H9 (cell line): ENCODE measurements around the gene ZNF687. TPM values are rescaled to one million over a fixed set of nuclear protein-coding genes. Genes with fewer than 3 reads are reported as not detected.

Source experiments
- DNase-seq: peaks from one replicate; pipeline ENCODE4 v3.0.0-alpha.2; 2017
- H2AFZ ChIP-seq: one replicate; pipeline ENCODE4 v1.6.1; 2013; ENCODE audit warnings: mild to moderate bottlenecking, low read length, control low read depth, moderate library complexity
- H2AK5ac ChIP-seq: 2 replicates; pipeline ENCODE4 v1.6.1; 2013; ENCODE audit warnings: low read length, control low read depth, mixed read lengths; ENCODE audit not compliant: insufficient read length
- H2BK120ac ChIP-seq: one replicate; pipeline ENCODE4 v1.6.1; 2013; ENCODE audit warnings: low read depth, mild to moderate bottlenecking, low read length, control low read depth, inconsistent platforms; ENCODE audit not compliant: poor library complexity, severe bottlenecking
- H2BK12ac ChIP-seq: 2 replicates; pipeline ENCODE4 v1.6.1; 2013; ENCODE audit warnings: low read length, control low read depth, mixed read lengths, low read depth; ENCODE audit not compliant: insufficient read length
- H2BK15ac ChIP-seq: 2 replicates; pipeline ENCODE4 v1.6.1; 2013; ENCODE audit warnings: low read depth, low read length, control low read depth
- H2BK20ac ChIP-seq: one replicate; pipeline ENCODE4 v1.6.1; 2013; ENCODE audit warnings: low read depth, mild to moderate bottlenecking, low read length, control low read depth, inconsistent platforms; ENCODE audit not compliant: poor library complexity, severe bottlenecking
- H2BK5ac ChIP-seq: 2 replicates; pipeline ENCODE4 v1.6.1; 2013; ENCODE audit warnings: low read length, control low read depth, mixed read lengths; ENCODE audit not compliant: insufficient read length
- H3K14ac ChIP-seq: 2 replicates; pipeline ENCODE4 v1.6.1; 2013; ENCODE audit warnings: low read length, control low read depth; ENCODE audit not compliant: insufficient read depth
- H3K18ac ChIP-seq: 2 replicates; pipeline ENCODE4 v1.6.1; 2013; ENCODE audit warnings: low read depth, mild to moderate bottlenecking, mixed read lengths, low read length, control low read depth; ENCODE audit not compliant: insufficient read length
- H3K23ac ChIP-seq: 2 replicates; pipeline ENCODE4 v1.6.1; 2013; ENCODE audit warnings: low read length, control low read depth, mixed read lengths, low read depth; ENCODE audit not compliant: insufficient read length
- H3K23me2 ChIP-seq: 2 replicates; pipeline ENCODE4 v1.6.1; 2013; ENCODE audit warnings: low read depth, mild to moderate bottlenecking, mixed read lengths, low read length, control low read depth; ENCODE audit not compliant: insufficient read length, poor library complexity, severe bottlenecking
- H3K27ac ChIP-seq: 2 replicates; pipeline ENCODE4 v1.5.1; 2013; ENCODE audit warnings: low read length, control low read depth, mixed read lengths, low read depth; ENCODE audit not compliant: insufficient read length
- H3K27me3 ChIP-seq: 2 replicates; pipeline ENCODE4 v1.6.1; 2013; ENCODE audit warnings: low read length, control low read depth, inconsistent platforms; ENCODE audit not compliant: insufficient read depth
- H3K4ac ChIP-seq: 2 replicates; pipeline ENCODE4 v1.6.1; 2013; ENCODE audit warnings: low read depth, mild to moderate bottlenecking, control low read depth, inconsistent platforms, low read length, moderate library complexity
- H3K4me1 ChIP-seq: 2 replicates; pipeline ENCODE4 v1.6.1; 2013; ENCODE audit warnings: low read length, control low read depth, inconsistent platforms; ENCODE audit not compliant: insufficient read depth
- H3K4me2 ChIP-seq: 2 replicates; pipeline ENCODE4 v1.6.1; 2013; ENCODE audit warnings: low read length, control low read depth, mixed read lengths; ENCODE audit not compliant: insufficient read length, insufficient read depth
- H3K56ac ChIP-seq: 2 replicates; pipeline ENCODE4 v1.6.1; 2013; ENCODE audit warnings: low read depth, mild to moderate bottlenecking, mixed read lengths, low read length, control low read depth; ENCODE audit not compliant: insufficient read length
- H3K79me1 ChIP-seq: 2 replicates; pipeline ENCODE4 v1.6.1; 2013; ENCODE audit warnings: low read depth, mild to moderate bottlenecking, moderate library complexity, low read length, control low read depth, inconsistent platforms; ENCODE audit not compliant: insufficient read depth, poor library complexity, severe bottlenecking
- H3K79me2 ChIP-seq: 2 replicates; pipeline ENCODE4 v1.6.1; 2013; ENCODE audit warnings: low read length, control low read depth, inconsistent platforms; ENCODE audit not compliant: insufficient read depth
- H3K9ac ChIP-seq: 2 replicates; pipeline ENCODE4 v1.6.1; 2013; ENCODE audit warnings: low read length, control low read depth, mixed read lengths; ENCODE audit not compliant: insufficient read length; ENCODE audit errors: extremely low read depth
- H3K9me3 ChIP-seq: one replicate; pipeline ENCODE4 v1.6.1; 2013; ENCODE audit warnings: low read depth, low read length, inconsistent platforms; ENCODE audit not compliant: control insufficient read depth
- H3T11ph ChIP-seq: one replicate; pipeline ENCODE4 v1.6.1; 2013; ENCODE audit warnings: mild to moderate bottlenecking, low read length, control low read depth, inconsistent platforms
- H4K20me1 ChIP-seq: one replicate; pipeline ENCODE4 v1.6.1; 2013; ENCODE audit not compliant: control insufficient read depth, insufficient read length, insufficient read depth
- H4K5ac ChIP-seq: 2 replicates; pipeline ENCODE4 v1.6.1; 2013; ENCODE audit warnings: low read depth, mild to moderate bottlenecking, mixed read lengths, low read length, control low read depth; ENCODE audit not compliant: insufficient read length
- H4K8ac ChIP-seq: replicated peaks from 2 replicates; pipeline ENCODE4 v1.6.1; 2013; ENCODE audit warnings: low read length, control low read depth, mixed read lengths, low read depth; ENCODE audit not compliant: insufficient read length
- H4K91ac ChIP-seq: 2 replicates; pipeline ENCODE4 v1.6.1; 2013; ENCODE audit warnings: low read depth, mild to moderate bottlenecking, moderate library complexity, mixed read lengths, low read length, control low read depth; ENCODE audit not compliant: insufficient read length
- H3K27ac Mint-ChIP-seq, 3 experiments: 2 replicates in 2 of 3; 3 replicates in 1 of 3; pipeline ENCODE4 v1.8.0; 2020 to 2021; ENCODE audit warnings: mixed read lengths in 3 of 3, mild to moderate bottlenecking in 1 of 3, moderate library complexity in 1 of 3
- H3K27me3 Mint-ChIP-seq: 2 replicates; pipeline ENCODE4 v1.8.0; 2021; ENCODE audit warnings: low read depth, mild to moderate bottlenecking, moderate library complexity, mixed read lengths
- H3K36me3 Mint-ChIP-seq, 3 experiments: 2 replicates in 2 of 3; 3 replicates in 1 of 3; pipeline ENCODE4 v1.8.0; 2020 to 2021; ENCODE audit warnings: low read depth in 3 of 3, mixed read lengths in 3 of 3; ENCODE audit not compliant: insufficient read depth in 1 of 3
- H3K4me1 Mint-ChIP-seq, 2 experiments: 2 replicates each; pipeline ENCODE4 v1.8.0; 2020; ENCODE audit warnings: mixed read lengths in 2 of 2
- H3K4me3 Mint-ChIP-seq, 2 experiments: 2 replicates in 1 of 2; 3 replicates in 1 of 2; pipeline ENCODE4 v1.8.0; 2020 to 2021; ENCODE audit warnings: mild to moderate bottlenecking in 2 of 2, mixed read lengths in 2 of 2, moderate library complexity in 1 of 2
- H3K9me3 Mint-ChIP-seq, 2 experiments: 2 replicates in 1 of 2; 3 replicates in 1 of 2; pipeline ENCODE4 v1.8.0; 2020; ENCODE audit warnings: mild to moderate bottlenecking in 2 of 2, mixed read lengths in 2 of 2, moderate library complexity in 1 of 2
- CTCF ChIP-seq: fragments of 200-600 bp; sonication (generic); conservative IDR thresholded peaks from 3 replicates; pipeline ENCODE4 v1.8.0; 2021; ENCODE audit warnings: antibody characterized with exemption, mild to moderate bottlenecking
- WGBS: extraction: QIAGEN DNeasy Blood & Tissue Kit; methylation state at CpG from one replicate; pipeline ENCODE4 v1.1.7; 2013; ENCODE audit warnings: missing lambda C conversion rate, low lambda C conversion rate, mixed read lengths; ENCODE audit not compliant: insufficient read length; ENCODE audit errors: extremely low coverage; 5-methylcytosine and 5-hydroxymethylcytosine counted together
- total RNA-seq: library from RNA; stranded (reverse); gene quantifications from 2 replicates; pipeline ENCODE4 v1.2.1, GENCODE V29; 2021

The ZNF687 gene
- total RNA-seq, 1 experiment from 2014 or later, result 58.2 TPM

- Histone ChIP-seq H2AK5ac (no peak overlapping the region), H2BK15ac (no peak overlapping the region), H2AFZ (no peak overlapping the region), H3K56ac (no peak overlapping the region), H2BK120ac (no peak overlapping the region), H4K91ac (no peak overlapping the region), H3K23ac (no peak overlapping the region), H3K79me1 (no peaks in the 10 kb centered on the region), H3K27me3 (no peaks in the 10 kb centered on the region), H3T11ph (no peak overlapping the region), H3K79me2 (no peaks in the 10 kb centered on the region), H4K20me1 (no peaks in the 10 kb centered on the region), H3K18ac (no peak overlapping the region), H4K8ac (no peak overlapping the region), H3K4me1 (no peaks in the 10 kb centered on the region), H3K9me3 (no peaks in the 10 kb centered on the region), H3K14ac (no peak overlapping the region), H2BK5ac (no peak overlapping the region), H3K4me2 (no peak overlapping the region), H2BK12ac (no peak overlapping the region), H3K9ac (no peak overlapping the region), H3K4ac (no peak overlapping the region), H4K5ac (no peak overlapping the region), H3K27ac (no peak overlapping the region), H3K23me2 (no peaks in the 10 kb centered on the region), H2BK20ac (no peak overlapping the region)
- Mint-ChIP-seq H3K4me3 (no peak overlapping the region), H3K27ac (no peak overlapping the region), H3K4me1 (0 out of 4 replicates have a peak, but pooled peaks cover 0 to 2% of the 10 kb centered on the region in 2 experiments), H3K9me3 (no peaks in the 10 kb centered on the region), H3K36me3 (peaks cover 2 to 6% (median 4%) of the 10 kb centered on the region in 3 experiments; a peak in 5 of 7 replicates), H3K27me3 (peaks cover 9% of the 10 kb centered on the region)
- no peak for DNase-seq
- no CpG with 5 or more reads among the region's 2 CpGs for WGBS
- no peak for TF ChIP-seq CTCF
Observed at GRCh38 chr1:151277249-151277648, 4.8 kb upstream of the ZNF687 start.
